Measurements from ENCODE around the gene CTNNA3. TPM values are rescaled to one million over a fixed set of nuclear protein-coding genes. Genes with fewer than 3 reads are reported as not detected.
"Not testable (repeated sequence)": the region's sequence is repeated elsewhere in the genome, so short reads cannot be mapped to it uniquely, and the experiment has no call there.

Gene CTNNA3
- polyA plus RNA-seq (2013, experiment 1 of 2; ENCODE audit: insufficient read length), result 0.06 TPM
- 0.37 TPM for polyA plus RNA-seq (2013, experiment 2 of 2; ENCODE audit: insufficient read length)

DNA sequence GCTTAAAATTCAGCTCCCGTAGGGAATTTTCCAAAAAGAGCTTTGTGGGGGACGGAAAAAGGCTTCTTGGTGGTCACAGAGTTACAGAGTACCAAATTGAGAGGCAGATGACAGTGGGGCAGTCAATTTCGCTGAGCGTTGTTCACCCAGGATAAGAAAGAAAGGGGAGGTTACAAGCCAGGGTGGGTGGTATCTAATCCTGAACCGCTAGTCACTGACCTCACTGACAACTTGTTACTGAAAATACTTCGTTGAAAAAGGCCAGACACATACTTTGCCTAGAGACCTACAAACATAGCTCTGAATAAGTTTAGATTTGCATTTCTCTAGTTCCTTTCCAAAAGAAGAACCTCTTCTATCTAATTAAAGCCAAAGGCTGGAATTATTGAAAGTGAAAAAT lies at the start of gene CTNNA3:
Gene CTNNA3, minus strand, starts transcription at position 167 of the 400 bp plus-strand sequence.
- DNase-seq, result no peak

DNA sequence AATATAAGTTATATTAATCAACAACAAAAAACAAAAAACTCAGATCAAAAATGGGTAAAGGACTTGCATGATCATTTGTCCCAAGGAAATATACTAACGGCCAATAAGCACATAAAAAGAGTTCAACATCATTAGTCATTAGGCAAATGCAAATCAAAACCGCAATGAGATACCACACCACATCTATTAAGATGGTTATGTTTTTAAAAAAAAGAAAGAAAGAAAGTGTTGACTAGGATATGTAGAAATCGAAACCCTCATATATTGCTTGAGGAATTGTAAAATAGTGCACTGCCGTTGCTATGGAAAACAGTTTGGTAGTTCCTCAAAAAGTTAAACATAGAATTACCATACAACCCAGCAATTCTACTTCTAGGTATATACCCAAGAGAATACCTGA lies 39.4 kb upstream of the CTNNA3 start:
- DNase-seq, result no peak

DNA sequence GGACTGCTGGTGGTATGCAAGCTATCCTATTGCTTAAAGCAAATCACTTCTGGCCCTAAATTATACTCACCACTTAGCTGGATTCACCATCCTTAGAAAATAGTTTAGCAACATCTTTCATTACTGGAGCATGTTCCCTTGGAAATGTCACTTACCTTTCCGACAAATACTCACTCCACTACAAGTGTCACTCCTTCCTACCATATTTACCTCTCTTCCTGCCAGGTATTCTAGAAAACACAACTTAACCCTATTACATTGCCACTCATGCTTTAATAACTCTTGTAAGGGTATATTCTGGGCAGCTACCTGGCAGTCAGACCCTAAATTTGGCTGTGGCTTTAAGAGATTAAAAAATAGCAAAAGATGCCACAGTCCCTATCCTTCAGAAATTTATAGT lies 37.5 kb upstream of the CTNNA3 start:
- DNase-seq, result no peak

DNA sequence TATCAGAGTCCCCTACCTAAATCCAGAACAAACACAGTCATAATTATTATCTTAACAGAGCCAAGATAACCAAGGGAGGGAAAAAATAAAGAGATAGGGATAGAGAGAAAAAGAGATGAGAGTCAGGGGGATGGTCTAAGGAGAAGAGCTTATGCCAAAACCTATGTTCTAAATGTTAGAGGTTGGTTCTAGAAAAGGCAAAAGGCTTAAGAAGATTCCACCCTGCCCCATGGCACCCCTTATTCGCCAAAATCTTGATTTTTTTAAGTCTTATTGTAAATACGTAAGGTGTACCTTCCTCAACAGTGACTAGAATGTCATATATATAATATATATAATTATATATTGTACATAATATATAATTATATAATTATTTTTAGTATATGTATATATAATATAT lies 29.6 kb upstream of the CTNNA3 start:
- no peak for DNase-seq

DNA sequence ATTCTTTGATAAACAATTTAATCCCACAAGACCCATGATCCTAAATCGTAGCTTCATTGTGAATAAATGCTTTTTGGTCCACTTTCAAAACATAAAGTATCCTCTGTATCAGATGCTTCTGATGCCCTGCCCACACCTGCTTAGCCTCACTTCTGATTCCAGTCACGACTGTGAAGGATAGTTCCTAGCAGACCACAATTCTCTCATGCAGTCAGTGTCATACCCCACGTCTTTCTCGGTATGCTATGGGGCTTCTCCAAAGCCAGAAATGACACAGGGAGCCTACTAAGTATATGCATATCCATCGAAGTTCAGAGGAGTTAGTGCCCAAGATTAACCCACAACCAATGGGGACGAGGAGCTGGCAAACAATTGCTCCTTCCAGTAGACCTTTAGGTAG lies 27.6 kb upstream of the CTNNA3 start:
- DNase-seq, result no peak

DNA sequence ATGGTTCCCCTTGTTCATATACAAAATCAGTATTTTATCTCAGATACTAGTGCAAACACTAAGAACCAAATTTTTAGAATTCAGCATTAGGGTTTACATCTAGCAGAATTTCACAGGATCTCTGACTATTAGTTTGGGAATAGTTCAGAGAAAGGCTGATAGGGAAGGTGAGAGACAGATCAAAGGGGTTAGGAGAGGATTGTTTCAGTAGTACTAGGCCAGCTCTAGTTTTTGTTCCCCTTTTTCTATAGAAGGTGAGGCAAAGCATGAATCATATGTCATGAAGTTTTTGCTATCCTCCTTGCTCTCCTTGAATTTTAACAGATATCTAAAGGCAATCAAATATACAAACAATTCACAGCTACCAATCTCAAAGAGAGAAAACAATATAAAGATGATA lies 26.1 kb upstream of the CTNNA3 start:
- no peak for DNase-seq

DNA sequence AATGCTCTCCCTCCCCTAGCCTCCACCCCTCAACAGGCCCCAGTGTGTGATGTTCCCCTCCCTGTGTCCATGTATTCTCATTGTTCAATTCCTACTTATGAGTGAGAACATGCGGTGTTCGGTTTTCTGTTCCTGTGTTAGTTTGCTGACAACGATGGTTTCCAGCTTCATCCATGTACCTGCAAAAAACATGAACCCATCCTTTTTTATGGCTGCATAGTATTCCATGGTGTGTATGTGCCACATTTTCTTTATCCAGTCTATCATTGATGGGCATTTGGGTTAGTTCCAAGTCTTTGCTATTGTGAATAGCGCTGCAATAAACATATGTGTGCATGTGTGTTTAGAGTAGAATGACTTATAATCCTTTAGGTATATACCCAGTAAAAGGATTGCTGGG lies 20.5 kb upstream of the CTNNA3 start:
- not testable (repeated sequence) for DNase-seq

DNA sequence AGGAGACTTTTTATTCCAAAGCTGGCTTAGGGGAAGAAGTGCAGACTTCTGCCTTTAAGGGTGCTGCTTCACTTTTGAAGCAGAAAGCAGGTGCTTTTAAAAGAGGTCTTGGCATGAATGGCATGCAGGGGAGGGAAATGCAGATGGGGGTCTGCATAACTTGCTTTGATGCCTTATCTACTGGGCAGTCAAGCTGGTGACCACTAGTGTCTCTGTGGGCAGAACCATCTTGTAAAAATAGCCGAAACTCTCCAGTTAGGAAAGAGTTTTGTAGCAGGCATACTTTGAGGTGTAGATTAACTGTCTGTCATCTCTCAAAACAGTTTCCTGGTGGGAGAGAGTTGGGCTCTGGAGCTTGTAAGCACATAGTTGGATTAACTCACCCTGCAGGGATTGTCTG lies 9.9 kb upstream of the CTNNA3 start:
- DNase-seq, result no peak

DNA sequence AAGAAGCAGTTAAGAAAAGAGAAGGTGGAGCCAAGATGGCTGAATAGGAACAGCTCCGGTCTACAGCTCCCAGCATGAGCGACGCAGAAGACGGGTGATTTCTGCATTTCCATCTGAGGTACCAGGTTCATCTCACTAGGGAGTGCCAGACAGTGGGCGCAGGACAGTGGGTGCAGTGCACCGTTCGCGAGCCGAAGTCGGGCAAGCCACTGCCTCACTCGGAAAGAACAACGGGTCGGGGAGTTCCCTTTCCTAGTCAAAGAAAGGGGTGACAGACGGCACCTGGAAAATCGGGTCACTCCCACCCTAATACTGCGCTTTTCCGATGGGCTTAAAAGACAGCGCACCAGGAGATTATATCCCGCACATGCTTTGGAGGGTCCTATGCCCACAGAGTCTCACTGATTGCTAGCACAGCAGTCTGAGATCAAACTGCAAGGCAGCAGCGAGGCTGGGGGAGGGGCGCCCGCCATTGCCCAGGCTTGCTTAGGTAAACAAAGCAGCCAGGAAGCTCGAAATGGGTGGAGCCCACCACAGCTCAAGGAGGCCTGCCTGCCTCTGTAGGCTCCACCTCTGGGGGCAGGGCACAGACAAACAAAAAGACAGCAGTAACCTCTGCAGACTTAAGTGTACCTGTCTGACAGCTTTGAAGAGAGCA lies 3.7 kb upstream of the CTNNA3 start:
- not testable (repeated sequence) for DNase-seq

DNA sequence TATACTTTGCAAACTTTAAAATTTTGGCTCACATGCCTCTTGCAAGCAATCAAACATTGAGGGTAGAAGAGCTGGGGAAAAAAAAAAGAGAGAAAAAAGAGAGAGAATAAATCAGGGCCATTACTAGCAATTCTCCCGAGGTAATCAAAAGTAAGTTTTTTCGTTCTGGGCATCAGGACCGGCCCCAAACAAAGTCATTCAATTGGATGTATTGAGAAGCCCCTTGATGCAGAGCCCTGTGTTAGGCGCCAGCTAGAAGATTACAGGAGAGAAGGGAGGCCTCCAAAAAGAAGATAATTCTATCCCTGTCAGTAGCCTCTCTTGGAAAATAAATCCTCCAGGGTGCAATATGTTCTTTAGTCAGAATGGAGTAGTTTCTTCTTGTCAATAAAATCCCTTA lies 2.2 kb upstream of the CTNNA3 start:
- no peak for DNase-seq

DNA sequence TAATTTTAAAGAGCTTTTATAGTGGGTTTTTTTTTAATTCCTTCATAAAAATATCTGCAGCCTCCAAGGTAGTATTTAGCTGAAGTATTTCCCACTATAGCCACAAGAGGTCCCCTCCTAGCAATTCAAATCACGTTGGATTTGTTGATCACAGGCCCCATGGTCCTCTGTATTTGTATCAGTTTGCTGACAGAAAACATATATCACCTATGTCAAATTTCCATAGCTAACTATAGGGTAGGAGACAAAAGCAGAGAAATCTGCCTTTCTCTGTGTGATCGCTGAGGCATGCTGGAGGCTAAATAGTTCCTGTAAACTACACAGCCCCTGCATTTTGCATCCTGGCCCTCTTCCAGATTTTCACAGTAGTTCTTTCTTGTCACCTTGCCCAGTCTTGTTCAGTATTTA lies 1.7 kb upstream of the CTNNA3 start:
- peak; percentile 50 for DNase-seq

DNA sequence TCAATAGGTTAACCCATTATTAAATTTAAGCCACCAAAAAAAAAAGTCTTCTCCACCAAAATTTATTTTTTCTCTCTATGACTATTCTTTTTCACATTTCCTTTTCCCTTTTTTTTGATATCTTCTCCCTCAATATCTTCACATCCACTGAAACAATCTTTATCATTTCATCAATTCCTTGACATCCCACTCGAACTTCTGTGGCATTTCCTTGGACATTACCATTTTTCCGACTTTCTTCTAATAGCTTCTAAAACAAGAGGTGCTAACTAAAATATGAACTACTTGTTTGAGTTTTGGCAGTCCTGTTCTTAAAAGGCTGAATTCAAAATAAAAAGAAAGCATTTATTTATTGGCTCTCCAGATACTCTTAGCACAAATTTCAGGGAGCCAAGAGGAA lies 684 bp upstream of the CTNNA3 start:
- DNase-seq, result no peak

DNA sequence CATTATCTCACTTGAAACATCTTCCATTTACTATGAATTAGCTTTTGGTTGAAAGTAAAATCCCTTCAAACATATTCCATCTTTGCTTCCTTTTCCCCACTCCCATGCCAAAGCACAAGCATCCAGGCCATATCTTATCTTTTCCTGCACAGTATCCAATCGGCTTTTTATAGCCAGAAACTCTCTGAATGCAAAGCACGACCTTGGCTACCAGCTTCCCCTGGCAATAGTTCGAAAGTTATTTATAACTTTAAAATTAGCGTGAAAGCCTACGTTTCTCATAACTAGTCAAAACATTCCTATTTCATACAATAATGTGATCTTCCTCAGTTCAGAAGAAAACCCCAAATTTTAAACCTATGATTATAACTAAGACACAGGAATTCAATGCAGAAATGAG lies 440 bp downstream of the CTNNA3 start:
- DNase-seq, result no peak

DNA sequence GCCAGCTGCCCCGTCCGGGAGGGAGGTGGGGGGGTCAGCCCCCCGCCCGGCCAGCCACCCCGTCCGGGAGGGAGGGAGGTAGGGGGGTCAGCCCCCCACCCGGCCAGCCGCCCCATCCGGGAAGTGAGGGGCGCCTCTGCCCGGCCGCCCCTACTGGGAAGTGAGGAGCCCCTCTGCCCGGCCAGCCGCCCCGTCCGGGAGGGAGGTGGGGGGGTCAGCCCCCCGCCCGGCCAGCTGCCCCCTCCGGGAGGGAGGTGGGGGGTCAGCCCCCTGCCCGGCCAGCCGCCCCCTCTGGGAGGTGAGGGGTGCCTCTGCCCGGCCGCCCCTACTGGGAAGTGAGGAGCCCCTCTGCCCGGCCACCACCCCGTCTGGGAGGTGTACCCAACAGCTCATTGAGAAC lies 4.1 kb downstream of the CTNNA3 start:
- DNase-seq, result not testable (repeated sequence)

DNA sequence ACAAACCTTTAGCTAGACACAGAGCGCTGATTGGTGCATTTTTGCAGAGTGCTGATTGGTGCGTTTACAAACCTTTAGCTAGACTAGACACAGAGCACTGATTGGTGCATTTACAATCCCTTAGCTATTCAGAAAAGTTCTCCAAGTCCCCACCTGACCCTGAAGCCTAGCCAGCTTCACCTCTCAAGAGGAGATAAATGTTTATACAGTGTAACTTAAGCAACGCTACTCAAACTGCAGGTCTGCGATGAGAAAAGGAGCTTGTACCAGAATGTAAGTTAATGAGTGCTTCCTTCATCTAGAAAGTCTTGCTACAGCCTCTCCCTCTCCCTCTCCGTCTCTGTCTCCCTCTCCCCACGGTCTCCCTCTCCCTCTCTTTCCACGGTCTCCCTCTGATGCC lies 5.5 kb downstream of the CTNNA3 start:
- DNase-seq, result not testable (repeated sequence)

DNA sequence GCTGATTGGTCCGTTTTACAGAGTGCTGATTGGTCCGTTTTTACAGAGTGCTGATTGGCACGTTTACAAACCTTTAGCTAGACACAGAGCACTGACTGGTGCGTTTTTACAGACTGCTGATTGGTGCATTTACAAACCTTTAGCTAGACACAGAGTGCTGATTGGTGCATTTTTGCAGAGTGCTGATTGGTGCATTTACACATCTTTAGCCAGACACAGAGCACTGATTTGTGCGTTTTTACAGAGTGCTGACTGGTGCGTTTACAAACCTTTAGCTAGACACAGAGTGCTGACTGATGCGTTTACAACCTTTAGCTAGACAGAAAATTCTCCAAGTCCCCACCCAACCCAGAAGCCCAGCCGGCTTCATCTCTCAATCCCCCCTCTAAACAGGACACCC lies 11.9 kb downstream of the CTNNA3 start:
- DNase-seq, result not testable (repeated sequence)

DNA sequence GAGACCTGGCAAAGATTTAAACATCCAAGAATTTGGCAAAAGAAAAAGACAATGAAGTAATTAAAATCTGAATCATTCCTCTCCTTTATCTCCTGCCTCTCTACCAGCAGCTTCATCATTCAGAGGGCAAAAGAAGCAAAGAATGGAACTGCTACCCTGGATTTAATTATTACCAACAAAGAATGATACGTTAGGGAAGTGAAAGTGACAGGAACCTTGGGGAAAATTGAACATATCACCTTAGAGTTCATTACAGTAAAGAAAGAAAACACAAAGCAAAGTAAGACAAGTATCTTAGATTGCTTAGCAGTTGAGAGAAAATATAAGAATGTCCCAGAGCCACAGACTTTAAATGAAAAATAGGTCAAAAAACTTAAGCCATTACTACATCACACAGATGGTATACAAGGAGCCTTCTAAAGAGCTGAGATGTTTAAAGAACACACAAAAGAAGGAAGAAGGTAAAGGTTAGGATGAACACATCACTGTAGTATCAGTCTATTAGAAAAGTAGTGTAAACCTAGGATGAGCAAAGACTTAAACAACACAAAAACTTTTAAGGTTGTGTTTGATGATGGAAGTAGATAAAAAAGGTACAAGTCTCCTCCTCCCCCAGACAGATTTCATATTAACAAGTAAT lies 17.5 kb downstream of the CTNNA3 start:
- DNase-seq, result no peak

DNA sequence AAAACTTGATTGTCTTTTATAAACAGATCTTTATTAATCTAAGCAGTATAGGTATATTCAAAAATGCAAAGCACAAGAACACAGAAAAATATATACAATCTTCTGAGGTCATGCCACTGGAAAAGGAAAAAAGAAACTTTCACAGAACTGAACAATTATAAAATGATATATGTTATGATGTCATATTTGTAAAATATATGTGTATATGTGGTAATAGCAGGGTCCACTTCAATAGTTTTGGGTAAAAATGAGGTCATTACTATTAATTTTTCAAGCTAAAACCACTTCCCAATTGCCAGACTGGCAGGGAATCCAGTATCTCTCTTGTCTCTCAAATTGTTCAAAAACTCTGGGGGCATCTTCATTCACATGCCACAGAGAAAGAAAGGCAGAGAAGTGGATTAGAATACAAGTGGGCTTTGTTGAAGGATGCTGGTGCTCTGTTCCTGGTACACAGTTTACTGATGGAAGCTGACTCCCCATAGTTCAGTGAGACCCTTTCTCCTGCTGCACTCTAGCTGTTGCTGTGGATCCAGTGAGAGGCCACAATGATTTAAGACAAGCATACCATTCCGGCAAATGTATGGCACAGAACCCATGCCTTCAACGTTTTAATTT lies 19.7 kb downstream of the CTNNA3 start:
- no peak for DNase-seq

DNA sequence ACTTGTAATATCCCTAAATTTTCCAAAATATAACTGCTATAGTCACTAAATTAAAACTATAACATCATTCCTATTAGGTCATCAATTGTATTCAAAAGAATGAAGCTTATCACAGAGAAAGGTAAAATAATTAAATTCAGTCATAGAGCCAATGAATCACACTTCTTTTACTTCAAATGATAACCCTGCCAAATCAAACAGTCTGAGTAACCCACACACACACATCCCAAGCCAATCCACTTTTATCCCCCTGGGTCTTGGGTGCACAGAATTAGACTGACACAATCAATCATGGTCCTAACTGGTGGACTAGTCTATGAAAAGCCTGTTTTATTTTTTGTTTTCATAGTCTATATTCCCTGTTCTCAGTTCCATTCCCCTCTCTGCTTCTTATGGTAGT lies 25.6 kb downstream of the CTNNA3 start:
- DNase-seq, result peak; percentile 9

DNA sequence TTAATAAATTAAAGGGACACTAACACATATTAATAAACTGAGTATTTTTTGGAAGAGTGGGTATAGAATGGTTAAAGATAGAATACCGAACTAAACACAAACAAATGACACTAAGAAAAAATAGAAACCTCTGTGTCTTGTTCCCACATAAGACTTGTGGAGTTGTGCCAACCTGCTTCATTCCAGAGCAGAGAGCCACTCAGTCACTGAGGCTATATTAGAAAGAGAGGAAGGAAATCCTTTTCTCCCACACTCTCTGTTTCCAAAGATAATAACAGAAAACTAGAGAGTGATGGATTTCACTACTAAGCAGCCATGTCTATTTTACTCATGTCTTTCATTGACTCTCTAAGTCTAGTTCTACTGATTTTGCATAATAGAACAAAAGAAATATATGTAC lies 26.0 kb downstream of the CTNNA3 start:
- DNase-seq, result peak; percentile 42

DNA sequence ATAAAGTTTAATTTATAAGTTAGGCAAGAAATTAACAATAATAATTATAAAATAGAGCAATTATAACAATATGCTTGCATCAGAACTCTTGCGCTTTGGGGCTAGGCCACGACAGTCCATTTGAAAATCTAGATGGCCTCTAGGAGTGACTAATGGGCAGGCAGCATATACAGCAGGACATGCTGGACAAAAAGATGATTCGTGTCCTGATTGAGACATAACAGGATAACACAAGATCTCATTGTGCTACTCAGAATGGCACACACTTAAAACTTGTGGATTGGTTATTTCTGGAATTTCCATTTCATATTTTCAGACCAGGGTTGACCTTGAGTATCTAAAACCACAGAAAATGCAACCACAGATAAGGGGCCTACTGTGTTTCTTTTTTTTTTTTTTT lies 27.5 kb downstream of the CTNNA3 start:
- peak; percentile 50 for DNase-seq

DNA sequence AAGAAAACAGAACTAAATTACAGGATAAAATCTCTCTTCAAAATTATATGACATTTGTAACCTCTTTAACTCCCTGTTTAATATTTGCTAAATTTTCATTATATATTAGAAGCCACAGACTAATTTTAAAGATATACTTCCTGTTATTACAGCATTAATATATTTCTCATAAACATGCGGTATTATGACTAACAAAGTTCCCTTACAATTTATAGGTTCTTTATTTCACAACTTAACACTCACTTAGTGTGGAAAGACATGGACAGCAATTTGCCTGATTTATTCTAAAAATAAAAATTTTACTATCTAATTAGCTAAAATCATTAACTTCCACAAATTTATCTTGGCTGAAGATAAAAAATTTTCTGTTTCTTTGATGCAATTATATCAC lies 29.0 kb downstream of the CTNNA3 start:
- DNase-seq, result no peak

DNA sequence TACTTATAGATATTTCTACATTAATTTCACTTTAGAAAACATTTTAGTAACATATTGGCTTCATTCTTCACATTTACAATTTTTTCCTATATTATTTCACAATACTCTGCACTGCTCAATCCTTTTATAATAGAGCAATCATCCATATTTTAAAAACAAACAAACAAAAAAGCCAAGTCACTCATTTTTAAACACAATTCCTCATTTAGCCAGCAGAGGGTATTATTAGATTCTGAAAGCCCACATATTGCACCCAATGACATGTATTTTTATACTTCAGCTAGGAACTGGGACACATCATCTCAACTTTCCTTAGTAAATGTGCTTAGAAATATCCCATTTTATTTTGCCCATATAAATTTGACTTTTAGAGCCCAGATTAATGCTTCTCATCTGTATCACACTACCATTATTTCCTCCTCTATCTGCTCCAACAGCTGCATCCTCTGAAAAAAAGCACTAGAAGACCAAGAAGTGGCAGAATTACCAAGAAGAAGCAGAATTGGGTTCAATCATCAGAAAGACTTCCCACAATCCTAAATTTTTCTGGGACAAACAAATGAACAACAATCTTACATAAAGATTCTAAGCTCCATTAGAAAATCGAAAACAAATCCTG lies 29.5 kb downstream of the CTNNA3 start:
- DNase-seq, result peak; percentile 58

DNA sequence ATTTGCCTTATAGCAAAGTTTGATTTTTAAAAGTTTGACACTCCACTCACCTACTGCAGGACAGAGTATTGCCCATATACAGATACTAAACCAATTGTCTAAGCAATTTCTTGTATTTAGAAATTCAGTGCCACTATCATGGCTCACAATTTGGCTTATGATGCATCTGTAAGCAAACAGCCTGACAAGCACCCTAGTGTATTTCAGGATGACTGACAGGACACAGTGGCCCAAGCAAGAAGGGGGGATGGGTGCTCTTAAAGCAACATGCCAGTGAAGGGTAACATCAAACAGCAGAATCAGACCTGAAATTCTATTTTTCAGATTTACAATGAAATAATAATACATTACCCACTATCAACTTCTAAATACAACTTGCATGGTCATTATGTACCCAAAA lies 30.5 kb downstream of the CTNNA3 start:
- DNase-seq, result peak; percentile 38

Measured in fibroblast of skin of scalp (primary cell).